GM23338 (cell line): ENCODE results near the gene SMIM30. TPM values are rescaled to one million over a fixed set of nuclear protein-coding genes. Genes with fewer than 3 reads are reported as not detected.

Source experiments
- ATAC-seq: fragments of 200-7000 bp; cut with Tn5 transposase; 3 replicates; pipeline ENCODE4 v1.9.1; 2020
- DNase-seq: peaks from one replicate; pipeline ENCODE4 v3.0.0-alpha.2; 2015; ENCODE audit warnings: low spot score
- H2AFZ ChIP-seq: fragments of 200-600 bp; sonication (generic); 2 replicates; pipeline ENCODE4 v1.8.0; 2016; ENCODE audit warnings: antibody characterized with exemption, mild to moderate bottlenecking, moderate library complexity
- H3F3A ChIP-seq: fragments of 200-600 bp; sonication (generic); replicated peaks from 2 replicates; pipeline ENCODE4 v1.8.0; 2017; ENCODE audit warnings: antibody characterized with exemption, mixed run types, low read depth
- H3K27ac ChIP-seq: fragments of 200-600 bp; sonication (generic); 2 replicates; pipeline ENCODE4 v1.6.1; 2016; ENCODE audit warnings: low read depth
- H3K27me3 ChIP-seq: fragments of 200-600 bp; sonication (generic); 2 replicates; pipeline ENCODE4 v1.8.0; 2016; ENCODE audit warnings: mild to moderate bottlenecking, mixed run types, moderate library complexity; ENCODE audit not compliant: insufficient read depth
- H3K36me3 ChIP-seq: fragments of 200-600 bp; sonication (generic); 2 replicates; pipeline ENCODE4 v1.8.0; 2016; ENCODE audit warnings: mild to moderate bottlenecking; ENCODE audit not compliant: insufficient read depth
- H3K4me1 ChIP-seq: fragments of 200-600 bp; sonication (generic); 2 replicates; pipeline ENCODE4 v1.8.0; 2016; ENCODE audit warnings: mild to moderate bottlenecking, moderate library complexity; ENCODE audit not compliant: insufficient read depth
- H3K4me2 ChIP-seq: fragments of 200-600 bp; sonication (generic); 2 replicates; pipeline ENCODE4 v1.7.1; 2017; ENCODE audit warnings: mixed run types
- H3K4me3 ChIP-seq: fragments of 200-600 bp; sonication (generic); 2 replicates; pipeline ENCODE4 v1.6.1; 2016; ENCODE audit warnings: mixed run types
- H3K79me2 ChIP-seq: fragments of 200-600 bp; sonication (generic); replicated peaks from 2 replicates; pipeline ENCODE4 v1.8.0; 2017; ENCODE audit warnings: mild to moderate bottlenecking; ENCODE audit not compliant: insufficient read depth
- H3K9me2 ChIP-seq: fragments of 200-600 bp; sonication (generic); 2 replicates; pipeline ENCODE4 v1.8.0; 2017; ENCODE audit not compliant: insufficient read depth
- H4K20me1 ChIP-seq: fragments of 200-600 bp; sonication (generic); replicated peaks from 2 replicates; pipeline ENCODE4 v1.8.0; 2017; ENCODE audit warnings: mild to moderate bottlenecking; ENCODE audit not compliant: insufficient read depth
- H3K27ac Mint-ChIP-seq: 2 replicates; pipeline ENCODE4 v1.8.0; 2020; ENCODE audit warnings: inconsistent platforms, mild to moderate bottlenecking, moderate library complexity, mixed read lengths
- H3K27me3 Mint-ChIP-seq: 3 replicates; pipeline ENCODE4 v1.8.0; 2022; ENCODE audit warnings: low read depth, mild to moderate bottlenecking, moderate library complexity, mixed read lengths, inconsistent platforms; ENCODE audit not compliant: insufficient read depth, poor library complexity
- H3K36me3 Mint-ChIP-seq: 3 replicates; pipeline ENCODE4 v1.8.0; 2021; ENCODE audit warnings: low read depth, mild to moderate bottlenecking, inconsistent platforms, moderate library complexity, mixed read lengths
- H3K4me1 Mint-ChIP-seq: 3 replicates; pipeline ENCODE4 v1.8.0; 2020; ENCODE audit warnings: mild to moderate bottlenecking, inconsistent platforms, mixed read lengths
- H3K4me3 Mint-ChIP-seq: 3 replicates; pipeline ENCODE4 v1.8.0; 2021; ENCODE audit warnings: moderate library complexity, mild to moderate bottlenecking, inconsistent platforms, mixed read lengths
- H3K9me3 Mint-ChIP-seq: 3 replicates; pipeline ENCODE4 v1.8.0; 2020; ENCODE audit warnings: moderate library complexity, mild to moderate bottlenecking, inconsistent platforms, mixed read lengths
- CREB1 ChIP-seq: fragments of 250-450 bp; sonication (Bioruptor Pico); IDR thresholded peaks from 2 replicates; pipeline ENCODE4 v1.5.0; 2020; ENCODE audit warnings: low read depth, mild to moderate bottlenecking, moderate library complexity
- JUNB ChIP-seq: IDR thresholded peaks from one replicate; pipeline ENCODE4 v1.6.1; 2016; ENCODE audit warnings: antibody characterized with exemption; ENCODE audit not compliant: unreplicated experiment
- NANOG ChIP-seq: IDR thresholded peaks from 2 replicates; pipeline ENCODE4 v1.6.1; 2016; ENCODE audit warnings: antibody characterized with exemption, borderline replicate concordance
- STAT1 ChIP-seq: IDR thresholded peaks from one replicate; pipeline ENCODE4 v1.6.1; 2016; ENCODE audit warnings: antibody characterized with exemption; ENCODE audit not compliant: unreplicated experiment
- polyA plus RNA-seq: library from polyadenylated mRNA; unstranded; fragments of >200 nt; fragmentation: Nextera tagmentation; extraction: Ambion mirVana; gene quantifications from 2 replicates; pipeline ENCODE4 v1.2.1, GENCODE V29; 2016
- total RNA-seq: library from RNA; depleted of rRNA; stranded (reverse); fragments of >200 nt; shearing (Covaris generic); gene quantifications from 2 replicates; pipeline ENCODE4 v1.2.3, GENCODE V29; 2014
- TF ChIP-seq, protein P1 (sequence below), 2 experiments: fragments of 200-600 bp in 1 of 2; sonication (generic) in 1 of 2; conservative IDR thresholded peaks; 2 replicates each; pipeline versions ENCODE4 v1.5.1 to v1.6.1; 2016 to 2017; ENCODE audit warnings: antibody characterized with exemption in 2 of 2, low read depth in 2 of 2, mild to moderate bottlenecking in 2 of 2, moderate library complexity in 1 of 2
- TF ChIP-seq, protein P2 (sequence below): IDR thresholded peaks from 2 replicates; pipeline ENCODE4 v1.6.1; 2016; ENCODE audit warnings: antibody characterized with exemption

The SMIM30 gene
- total and polyA plus RNA-seq, 2 experiments from 2014 or later: 40.6 to 150 TPM

DNA sequence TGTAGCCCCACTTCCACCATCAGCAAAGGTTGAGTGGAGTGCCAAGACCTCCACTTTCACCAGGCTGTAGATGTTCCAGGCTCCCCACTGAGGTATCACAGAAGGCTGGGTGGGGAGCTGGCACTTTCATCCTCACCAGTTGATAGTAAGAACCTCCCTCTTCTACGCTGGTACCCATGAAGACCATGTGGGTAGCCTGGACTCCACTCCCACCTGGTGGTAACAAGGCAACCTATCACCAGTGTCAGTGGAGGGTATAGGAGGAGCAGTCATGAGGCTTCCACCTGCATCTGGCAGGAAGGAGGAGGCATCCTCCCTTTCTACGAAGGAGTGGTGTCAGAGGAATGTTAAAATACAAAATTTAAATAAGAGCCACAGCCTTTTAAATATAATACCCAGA is 4.4 kb downstream of the SMIM30 start:
- H3K36me3 Mint-ChIP-seq: peaks cover 24% of the 10 kb centered on the region
- H3K4me3 ChIP-seq: no peak overlapping the region
- no peaks in the 10 kb centered on the region for H3K36me3 ChIP-seq
- peaks cover 8% of the 10 kb centered on the region for H3K27me3 Mint-ChIP-seq
- no peaks in the 10 kb centered on the region for H3K9me2 ChIP-seq
- TF ChIP-seq NANOG (no peak), CREB1 (no peak)
- TF ChIP-seq, protein P1, sequence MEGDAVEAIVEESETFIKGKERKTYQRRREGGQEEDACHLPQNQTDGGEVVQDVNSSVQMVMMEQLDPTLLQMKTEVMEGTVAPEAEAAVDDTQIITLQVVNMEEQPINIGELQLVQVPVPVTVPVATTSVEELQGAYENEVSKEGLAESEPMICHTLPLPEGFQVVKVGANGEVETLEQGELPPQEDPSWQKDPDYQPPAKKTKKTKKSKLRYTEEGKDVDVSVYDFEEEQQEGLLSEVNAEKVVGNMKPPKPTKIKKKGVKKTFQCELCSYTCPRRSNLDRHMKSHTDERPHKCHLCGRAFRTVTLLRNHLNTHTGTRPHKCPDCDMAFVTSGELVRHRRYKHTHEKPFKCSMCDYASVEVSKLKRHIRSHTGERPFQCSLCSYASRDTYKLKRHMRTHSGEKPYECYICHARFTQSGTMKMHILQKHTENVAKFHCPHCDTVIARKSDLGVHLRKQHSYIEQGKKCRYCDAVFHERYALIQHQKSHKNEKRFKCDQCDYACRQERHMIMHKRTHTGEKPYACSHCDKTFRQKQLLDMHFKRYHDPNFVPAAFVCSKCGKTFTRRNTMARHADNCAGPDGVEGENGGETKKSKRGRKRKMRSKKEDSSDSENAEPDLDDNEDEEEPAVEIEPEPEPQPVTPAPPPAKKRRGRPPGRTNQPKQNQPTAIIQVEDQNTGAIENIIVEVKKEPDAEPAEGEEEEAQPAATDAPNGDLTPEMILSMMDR (conservative IDR thresholded peaks at IDR 0.05; ENCODE audit: low read depth in 2 of 2): peak; percentile 37 to 59; a peak in 3 of 4 replicates
- ATAC-seq: peak; percentile 74
- no peak overlapping the region for H3K27ac ChIP-seq
- no peaks in the 10 kb centered on the region for H3K9me3 Mint-ChIP-seq
- no peaks in the 10 kb centered on the region; the same call in none of the 2 replicates for H4K20me1 ChIP-seq
- H3K27ac Mint-ChIP-seq: no peak overlapping the region
- DNase-seq: peak; percentile 39
- no peak overlapping the region for H3K4me3 Mint-ChIP-seq
- no peak overlapping the region for H2AFZ ChIP-seq
- no peak overlapping the region for H3K4me2 ChIP-seq
- no peaks in the 10 kb centered on the region for H3F3A ChIP-seq
- H3K27me3 ChIP-seq: 0 out of 2 replicates have a peak, but pooled peaks cover under 1% of the 10 kb centered on the region
- peaks cover 4% of the 10 kb centered on the region; the same call in 1 of the 2 replicates for H3K79me2 ChIP-seq
- H3K4me1 Mint-ChIP-seq: peaks cover 27% of the 10 kb centered on the region
- no peaks in the 10 kb centered on the region for H3K4me1 ChIP-seq

DNA sequence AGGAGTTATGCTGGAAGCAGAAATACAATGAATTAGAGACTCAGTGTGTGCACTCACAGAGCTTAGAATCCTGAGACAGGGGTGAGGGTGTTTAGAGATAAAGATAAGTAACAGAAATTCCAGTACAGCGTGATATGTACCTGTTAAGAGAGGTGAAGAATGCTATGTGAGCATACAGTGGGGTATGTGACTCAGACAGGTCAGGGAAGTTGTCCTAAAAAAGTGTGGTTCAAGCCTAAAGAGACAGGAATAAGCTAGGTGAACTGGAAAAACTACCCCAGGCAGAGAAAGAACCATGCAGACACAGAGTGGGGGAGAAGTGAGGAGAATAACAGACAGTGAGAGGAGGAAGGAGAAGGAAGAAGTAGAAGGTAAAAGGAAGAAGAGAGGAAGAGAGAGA is 8.6 kb downstream of the SMIM30 start:
- DNase-seq (no peak), ATAC-seq (no peak)
- peaks cover 5% of the 10 kb centered on the region for H3K27me3 Mint-ChIP-seq
- no peak overlapping the region for H3K4me3 ChIP-seq
- no peak overlapping the region for H3K27ac ChIP-seq
- H3K27ac Mint-ChIP-seq: no peak overlapping the region
- TF ChIP-seq STAT1: no peak
- H3K4me2 ChIP-seq: no peak overlapping the region
- H3K4me3 Mint-ChIP-seq: no peak overlapping the region
- H2AFZ ChIP-seq: no peak overlapping the region
- no peaks in the 10 kb centered on the region for H3K9me3 Mint-ChIP-seq
- peaks cover 11% of the 10 kb centered on the region for H3K4me1 Mint-ChIP-seq
- H3K4me1 ChIP-seq: no peaks in the 10 kb centered on the region
- no peaks in the 10 kb centered on the region; the same call in none of the 2 replicates for H4K20me1 ChIP-seq
- H3K27me3 ChIP-seq: no peaks in the 10 kb centered on the region
- no peaks in the 10 kb centered on the region for H3K36me3 ChIP-seq
- H3F3A ChIP-seq: no peaks in the 10 kb centered on the region
- H3K9me2 ChIP-seq: no peaks in the 10 kb centered on the region
- H3K79me2 ChIP-seq: no peaks in the 10 kb centered on the region
- H3K36me3 Mint-ChIP-seq: peaks cover 7% of the 10 kb centered on the region; the same call in 2 of the 3 replicates

DNA sequence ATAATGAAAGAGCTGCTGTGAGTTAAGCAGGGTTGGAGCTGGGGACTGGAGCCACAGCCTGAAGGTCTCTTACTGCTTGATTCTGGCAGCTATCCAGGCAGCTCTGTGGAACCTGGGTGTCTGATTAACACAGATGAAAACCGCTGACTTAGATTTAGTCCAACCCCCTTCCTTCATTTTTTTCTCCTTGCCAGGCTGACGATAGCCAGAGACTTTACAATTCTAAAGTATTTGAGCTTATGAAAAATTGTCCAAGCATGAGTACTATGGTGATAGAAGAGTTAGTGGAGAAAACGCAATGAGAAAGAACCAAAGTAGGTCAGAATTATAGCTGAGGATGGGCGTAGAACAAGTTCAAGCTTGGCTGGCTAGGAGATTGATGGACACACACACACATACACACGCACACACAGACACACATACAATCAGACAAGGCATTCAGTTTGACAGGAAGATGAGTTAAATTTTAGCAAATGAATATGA is 18.2 kb downstream of the SMIM30 start:
- H3K9me2 ChIP-seq: no peaks in the 10 kb centered on the region
- H3K4me3 ChIP-seq: no peak overlapping the region
- Mint-ChIP-seq H3K4me3 (no peak overlapping the region), H3K27ac (no peak overlapping the region), H3K27me3 (no peaks in the 10 kb centered on the region), H3K4me1 (peaks cover 7% of the 10 kb centered on the region; the same call in 2 of the 3 replicates), H3K36me3 (no peaks in the 10 kb centered on the region), H3K9me3 (no peaks in the 10 kb centered on the region)
- no peaks in the 10 kb centered on the region for H3K27me3 ChIP-seq
- no peak overlapping the region for H2AFZ ChIP-seq
- no peak for DNase-seq
- no peaks in the 10 kb centered on the region for H4K20me1 ChIP-seq
- H3K4me2 ChIP-seq: no peak overlapping the region
- H3F3A ChIP-seq: no peaks in the 10 kb centered on the region
- TF ChIP-seq, protein P2, sequence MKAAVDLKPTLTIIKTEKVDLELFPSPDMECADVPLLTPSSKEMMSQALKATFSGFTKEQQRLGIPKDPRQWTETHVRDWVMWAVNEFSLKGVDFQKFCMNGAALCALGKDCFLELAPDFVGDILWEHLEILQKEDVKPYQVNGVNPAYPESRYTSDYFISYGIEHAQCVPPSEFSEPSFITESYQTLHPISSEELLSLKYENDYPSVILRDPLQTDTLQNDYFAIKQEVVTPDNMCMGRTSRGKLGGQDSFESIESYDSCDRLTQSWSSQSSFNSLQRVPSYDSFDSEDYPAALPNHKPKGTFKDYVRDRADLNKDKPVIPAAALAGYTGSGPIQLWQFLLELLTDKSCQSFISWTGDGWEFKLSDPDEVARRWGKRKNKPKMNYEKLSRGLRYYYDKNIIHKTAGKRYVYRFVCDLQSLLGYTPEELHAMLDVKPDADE: no peak
- TF ChIP-seq, protein P1 (conservative IDR thresholded peaks at IDR 0.05; ENCODE audit: low read depth in 2 of 2): no peak
- TF ChIP-seq JUNB: no peak
- ATAC-seq: peak; percentile 48; the same call in 1 of the 3 replicates
- no peaks in the 10 kb centered on the region for H3K36me3 ChIP-seq
- H3K4me1 ChIP-seq: no peaks in the 10 kb centered on the region
- no peaks in the 10 kb centered on the region for H3K79me2 ChIP-seq
- no peak overlapping the region for H3K27ac ChIP-seq
